Parathyroid adenoma (tissue), 2 donors: Measurements from ENCODE around the gene CCSAP.

Source experiments
- H2AFZ ChIP-seq: fragments of 300-600 bp; sonication (generic); one replicate; pipeline ENCODE4 v1.7.0; 2017; ENCODE audit warnings: antibody characterized with exemption, mild to moderate bottlenecking
- H3K27ac ChIP-seq: fragments of 300-600 bp; sonication (generic); one replicate; pipeline ENCODE4 v1.7.0; 2017
- H3K27me3 ChIP-seq: fragments of 300-600 bp; sonication (generic); one replicate; pipeline ENCODE4 v1.7.0; 2017; ENCODE audit warnings: low read length; ENCODE audit not compliant: control insufficient read depth, insufficient read depth
- H3K36me3 ChIP-seq: fragments of 300-600 bp; sonication (generic); one replicate; pipeline ENCODE4 v1.7.0; 2017; ENCODE audit warnings: low read length; ENCODE audit not compliant: control insufficient read depth, insufficient read depth
- H3K4me1 ChIP-seq: fragments of 300-600 bp; sonication (generic); one replicate; pipeline ENCODE4 v1.7.0; 2017; ENCODE audit warnings: control low read depth
- H3K4me2 ChIP-seq: fragments of 300-600 bp; sonication (generic); one replicate; pipeline ENCODE4 v1.7.0; 2017; ENCODE audit warnings: low read length
- H3K4me3 ChIP-seq: fragments of 300-600 bp; sonication (generic); one replicate; pipeline ENCODE4 v1.7.0; 2017; ENCODE audit warnings: low read depth, low read length
- H3K79me2 ChIP-seq: fragments of 300-600 bp; sonication (generic); one replicate; pipeline ENCODE4 v1.7.0; 2017; ENCODE audit warnings: control low read depth
- H3K9ac ChIP-seq: fragments of 300-600 bp; sonication (generic); one replicate; pipeline ENCODE4 v1.7.0; 2017; ENCODE audit warnings: mild to moderate bottlenecking
- H3K9me3 ChIP-seq: fragments of 300-600 bp; sonication (generic); one replicate; pipeline ENCODE4 v1.7.0; 2017; ENCODE audit warnings: low read length; ENCODE audit not compliant: control insufficient read depth
- TF ChIP-seq, protein P1 (sequence below): fragments of 300-600 bp; sonication (generic); IDR thresholded peaks from one replicate; pipeline ENCODE4 v1.7.0; 2017; ENCODE audit warnings: antibody characterized with exemption, mild to moderate bottlenecking
- donor health status: primary hyperparathyroidism.

Gene CCSAP

DNA sequence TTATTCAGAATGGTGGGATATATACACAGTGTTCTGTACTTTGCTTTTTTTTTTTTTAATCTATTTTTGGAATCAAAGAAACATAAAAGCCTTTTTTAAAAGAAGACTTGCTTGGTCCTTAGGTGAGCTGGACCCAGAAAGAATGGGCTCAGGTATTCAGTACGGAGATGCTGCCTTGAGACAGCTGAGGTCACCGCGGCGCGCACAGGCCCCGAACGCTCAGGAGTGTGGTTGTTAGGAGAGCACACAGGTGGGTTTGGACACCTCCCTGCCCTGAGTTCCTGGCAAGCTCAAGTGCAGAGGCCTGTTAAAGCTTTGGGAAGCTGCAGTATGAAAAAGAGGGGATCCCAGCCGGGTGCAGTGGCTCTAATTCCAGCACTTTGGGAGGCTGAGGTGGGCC is 40.1 kb downstream of the CCSAP start:
- no peak overlapping the region for H3K4me3 ChIP-seq
- H3K4me1 ChIP-seq: no peaks in the 10 kb centered on the region
- no peak overlapping the region for H2AFZ ChIP-seq
- no peak overlapping the region for H3K9ac ChIP-seq
- no peaks in the 10 kb centered on the region for H3K9me3 ChIP-seq
- no peaks in the 10 kb centered on the region for H3K36me3 ChIP-seq
- H3K27ac ChIP-seq: no peak overlapping the region
- TF ChIP-seq, protein P1, sequence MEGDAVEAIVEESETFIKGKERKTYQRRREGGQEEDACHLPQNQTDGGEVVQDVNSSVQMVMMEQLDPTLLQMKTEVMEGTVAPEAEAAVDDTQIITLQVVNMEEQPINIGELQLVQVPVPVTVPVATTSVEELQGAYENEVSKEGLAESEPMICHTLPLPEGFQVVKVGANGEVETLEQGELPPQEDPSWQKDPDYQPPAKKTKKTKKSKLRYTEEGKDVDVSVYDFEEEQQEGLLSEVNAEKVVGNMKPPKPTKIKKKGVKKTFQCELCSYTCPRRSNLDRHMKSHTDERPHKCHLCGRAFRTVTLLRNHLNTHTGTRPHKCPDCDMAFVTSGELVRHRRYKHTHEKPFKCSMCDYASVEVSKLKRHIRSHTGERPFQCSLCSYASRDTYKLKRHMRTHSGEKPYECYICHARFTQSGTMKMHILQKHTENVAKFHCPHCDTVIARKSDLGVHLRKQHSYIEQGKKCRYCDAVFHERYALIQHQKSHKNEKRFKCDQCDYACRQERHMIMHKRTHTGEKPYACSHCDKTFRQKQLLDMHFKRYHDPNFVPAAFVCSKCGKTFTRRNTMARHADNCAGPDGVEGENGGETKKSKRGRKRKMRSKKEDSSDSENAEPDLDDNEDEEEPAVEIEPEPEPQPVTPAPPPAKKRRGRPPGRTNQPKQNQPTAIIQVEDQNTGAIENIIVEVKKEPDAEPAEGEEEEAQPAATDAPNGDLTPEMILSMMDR: no peak
- no peaks in the 10 kb centered on the region for H3K79me2 ChIP-seq
- H3K27me3 ChIP-seq: no peaks in the 10 kb centered on the region
- no peak overlapping the region for H3K4me2 ChIP-seq

DNA sequence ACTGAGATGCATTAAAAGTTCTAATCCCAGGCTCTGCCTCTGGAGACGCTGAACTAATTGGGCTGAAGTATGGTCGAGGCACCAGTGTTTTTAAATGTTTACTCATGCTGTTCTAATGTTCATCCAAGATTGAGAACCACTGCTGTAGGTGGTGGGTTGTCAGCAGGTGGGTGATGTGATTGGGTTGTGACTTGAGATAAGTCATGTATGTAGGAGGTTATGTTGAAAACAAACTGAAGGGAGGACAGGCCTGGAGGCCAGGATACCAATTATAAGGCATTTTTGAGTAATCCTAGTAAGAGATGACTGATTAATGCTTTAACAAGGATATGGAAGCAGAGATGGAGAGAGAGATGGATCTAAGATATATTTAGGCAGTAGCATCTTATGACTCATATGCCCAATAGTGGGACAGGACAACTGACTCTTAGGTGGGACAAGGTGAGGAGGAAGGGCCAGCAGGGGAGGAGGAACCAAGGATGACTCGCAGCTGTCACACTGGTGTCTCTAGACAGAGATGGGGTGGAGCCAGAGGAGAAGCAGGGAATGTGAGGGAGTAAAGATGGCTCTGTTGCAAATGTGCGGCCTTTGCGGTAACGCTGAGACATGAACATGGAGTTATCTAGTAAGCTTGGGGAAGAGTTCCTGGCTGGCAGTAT is 42.6 kb downstream of the CCSAP start:
- no peaks in the 10 kb centered on the region for H3K27me3 ChIP-seq
- H3K9ac ChIP-seq: no peak overlapping the region
- H3K4me3 ChIP-seq: no peak overlapping the region
- no peak overlapping the region for H2AFZ ChIP-seq
- no peaks in the 10 kb centered on the region for H3K4me1 ChIP-seq
- H3K79me2 ChIP-seq: no peaks in the 10 kb centered on the region
- no peak overlapping the region for H3K27ac ChIP-seq
- H3K9me3 ChIP-seq: no peaks in the 10 kb centered on the region
- no peak overlapping the region for H3K4me2 ChIP-seq
- H3K36me3 ChIP-seq: no peaks in the 10 kb centered on the region
- TF ChIP-seq, protein P1: no peak

DNA sequence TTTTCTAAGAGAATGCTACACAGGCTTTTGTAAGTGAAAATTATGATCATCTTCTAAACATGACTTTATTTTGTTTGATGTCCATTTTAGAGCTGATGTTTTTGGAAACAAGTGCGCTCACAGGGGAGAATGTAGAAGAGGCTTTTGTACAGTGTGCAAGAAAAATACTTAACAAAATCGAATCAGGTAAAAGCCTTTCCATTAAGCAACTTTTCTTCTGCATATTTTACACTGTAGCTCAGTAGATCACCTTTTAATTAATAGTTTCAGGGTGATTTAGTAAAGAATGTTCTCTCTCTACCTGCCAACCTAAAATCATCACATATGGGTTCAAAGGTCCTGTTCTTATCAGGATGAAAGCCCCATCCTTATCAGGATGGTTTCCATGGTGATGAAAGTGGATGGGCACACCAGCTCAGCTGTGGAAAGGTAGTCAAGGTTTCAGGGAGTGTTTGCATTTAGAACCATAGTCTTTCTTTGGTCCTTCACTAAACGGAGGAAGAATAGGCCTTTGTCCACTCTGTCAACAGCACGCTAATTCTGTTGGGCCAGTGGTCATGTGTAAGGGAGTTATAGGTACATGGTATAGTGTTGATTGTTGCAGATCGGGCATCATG is 43.9 kb downstream of the CCSAP start:
- H3K27me3 ChIP-seq: no peaks in the 10 kb centered on the region
- no peak overlapping the region for H3K9ac ChIP-seq
- H3K9me3 ChIP-seq: no peaks in the 10 kb centered on the region
- TF ChIP-seq, protein P1: no peak
- H3K79me2 ChIP-seq: no peaks in the 10 kb centered on the region
- no peak overlapping the region for H3K4me3 ChIP-seq
- H3K4me2 ChIP-seq: no peak overlapping the region
- H3K4me1 ChIP-seq: no peaks in the 10 kb centered on the region
- H3K27ac ChIP-seq: no peak overlapping the region
- H3K36me3 ChIP-seq: no peaks in the 10 kb centered on the region
- no peak overlapping the region for H2AFZ ChIP-seq

DNA sequence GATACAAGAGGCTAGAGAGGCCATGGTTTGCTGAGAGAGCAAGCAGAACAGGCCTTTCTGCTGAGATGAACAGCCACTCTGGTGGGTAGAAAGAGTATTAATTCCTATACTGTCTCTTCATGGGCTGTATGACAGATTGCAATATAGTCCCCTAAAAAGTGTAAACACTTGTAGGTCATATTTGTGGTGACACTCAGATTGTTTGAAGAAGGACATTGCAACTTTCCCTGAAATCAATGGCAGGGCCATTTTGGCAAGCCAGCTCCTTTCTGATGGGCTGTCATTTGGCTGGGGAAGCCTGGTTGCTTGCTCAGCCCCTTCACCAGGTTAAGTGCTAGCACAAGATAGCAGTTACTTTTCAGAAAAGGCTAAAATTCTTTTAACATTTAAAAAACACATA is 44.4 kb downstream of the CCSAP start:
- Histone ChIP-seq H2AFZ (no peak overlapping the region), H3K4me3 (no peak overlapping the region), H3K27me3 (no peaks in the 10 kb centered on the region), H3K79me2 (no peaks in the 10 kb centered on the region), H3K9me3 (no peaks in the 10 kb centered on the region), H3K36me3 (no peaks in the 10 kb centered on the region), H3K4me2 (no peak overlapping the region), H3K4me1 (no peaks in the 10 kb centered on the region), H3K27ac (no peak overlapping the region), H3K9ac (no peak overlapping the region)
- TF ChIP-seq, protein P1: no peak

DNA sequence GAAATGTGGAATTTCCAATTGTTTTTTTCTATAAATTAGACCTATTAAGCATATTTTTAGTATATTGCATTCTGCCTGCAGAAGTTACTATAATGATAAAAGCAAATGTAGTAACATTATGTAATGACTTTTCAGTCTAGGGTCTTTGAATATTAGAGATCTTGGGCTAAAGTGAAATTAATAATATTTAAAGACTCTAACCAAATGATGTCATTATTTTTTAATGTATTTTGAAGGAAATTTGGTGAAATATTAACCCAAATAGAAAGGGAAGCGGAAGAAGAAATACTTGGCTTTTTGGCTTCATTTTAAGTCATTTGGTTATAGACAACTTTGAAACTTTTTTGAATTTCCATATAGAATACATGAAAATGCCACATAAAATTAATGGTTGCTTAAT is 45.1 kb downstream of the CCSAP start:
- H2AFZ ChIP-seq: no peak overlapping the region

More for the DNA sequence above, 45.1 kb downstream of the CCSAP start:
- no peak overlapping the region for H3K27ac ChIP-seq
- H3K4me1 ChIP-seq: no peaks in the 10 kb centered on the region
- TF ChIP-seq, protein P1: no peak
- H3K4me2 ChIP-seq: no peak overlapping the region
- H3K9me3 ChIP-seq: no peaks in the 10 kb centered on the region
- no peaks in the 10 kb centered on the region for H3K79me2 ChIP-seq
- H3K9ac ChIP-seq: no peak overlapping the region
- H3K36me3 ChIP-seq: no peaks in the 10 kb centered on the region
- H3K4me3 ChIP-seq: no peak overlapping the region
- H3K27me3 ChIP-seq: no peaks in the 10 kb centered on the region
